8988T (cell line): Measurements from ENCODE around the gene PCDHGC3.

Source experiments
- DNase-seq: peaks from one replicate; pipeline ENCODE4 v3.0.0; 2011

PCDHGC3 gene

DNA sequence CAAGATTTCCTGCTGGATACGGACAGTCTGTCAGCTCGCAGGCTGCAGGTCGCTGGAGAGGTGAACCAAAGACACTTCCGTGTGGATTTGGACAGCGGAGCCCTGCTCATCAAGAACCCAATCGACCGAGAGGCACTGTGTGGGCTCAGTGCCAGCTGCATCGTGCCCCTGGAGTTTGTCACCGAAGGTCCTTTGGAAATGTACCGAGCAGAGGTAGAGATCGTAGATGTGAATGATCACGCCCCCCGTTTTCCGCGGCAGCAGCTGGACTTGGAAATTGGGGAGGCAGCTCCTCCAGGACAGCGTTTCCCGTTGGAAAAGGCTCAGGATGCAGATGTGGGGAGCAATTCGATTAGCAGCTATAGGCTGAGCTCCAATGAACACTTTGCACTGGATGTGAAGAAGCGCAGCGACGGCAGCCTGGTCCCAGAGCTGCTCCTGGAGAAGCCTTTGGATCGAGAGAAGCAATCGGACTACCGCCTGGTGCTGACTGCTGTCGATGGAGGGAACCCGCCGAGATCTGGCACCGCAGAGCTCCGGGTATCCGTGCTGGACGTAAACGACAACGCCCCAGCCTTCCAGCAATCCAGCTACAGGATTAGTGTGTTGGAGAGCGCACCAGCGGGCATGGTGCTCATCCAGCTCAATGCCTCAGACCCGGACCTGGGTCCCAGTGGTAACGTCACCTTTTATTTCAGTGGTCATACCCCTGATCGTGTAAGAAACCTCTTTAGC, 9.7 kb downstream of the PCDHGC3 start:
- no peak for DNase-seq

DNA sequence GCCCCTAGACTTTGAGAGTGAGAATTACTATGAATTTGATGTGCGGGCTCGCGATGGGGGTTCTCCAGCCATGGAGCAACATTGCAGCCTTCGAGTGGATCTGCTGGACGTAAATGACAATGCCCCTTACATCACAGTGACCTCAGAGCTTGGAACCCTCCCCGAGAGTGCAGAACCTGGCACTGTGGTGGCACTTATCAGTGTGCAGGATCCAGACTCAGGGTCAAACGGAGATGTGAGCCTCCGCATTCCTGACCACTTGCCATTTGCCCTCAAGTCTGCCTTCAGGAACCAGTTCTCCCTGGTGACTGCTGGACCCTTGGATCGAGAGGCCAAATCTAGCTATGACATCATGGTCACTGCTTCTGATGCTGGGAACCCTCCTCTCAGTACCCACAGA, 10.3 kb downstream of the PCDHGC3 start:
- no peak for DNase-seq

DNA sequence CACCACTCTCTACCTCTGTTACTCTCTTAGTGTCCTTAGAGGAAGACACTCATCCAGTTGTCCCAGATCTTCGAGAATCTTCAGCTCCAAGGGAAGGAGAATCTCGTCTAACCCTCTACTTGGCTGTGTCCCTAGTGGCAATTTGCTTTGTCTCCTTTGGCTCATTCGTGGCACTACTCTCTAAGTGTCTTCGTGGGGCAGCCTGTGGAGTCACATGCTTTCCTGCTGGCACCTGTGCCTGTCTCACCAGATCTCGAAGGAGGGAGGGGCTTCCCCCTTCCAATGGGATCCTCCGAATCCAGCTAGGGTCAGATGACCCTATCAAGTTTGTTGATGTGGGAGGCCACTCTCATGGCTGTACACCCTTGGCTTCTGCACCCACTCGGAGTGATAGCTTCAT, 11.4 kb downstream of the PCDHGC3 start:
- DNase-seq: no peak

DNA sequence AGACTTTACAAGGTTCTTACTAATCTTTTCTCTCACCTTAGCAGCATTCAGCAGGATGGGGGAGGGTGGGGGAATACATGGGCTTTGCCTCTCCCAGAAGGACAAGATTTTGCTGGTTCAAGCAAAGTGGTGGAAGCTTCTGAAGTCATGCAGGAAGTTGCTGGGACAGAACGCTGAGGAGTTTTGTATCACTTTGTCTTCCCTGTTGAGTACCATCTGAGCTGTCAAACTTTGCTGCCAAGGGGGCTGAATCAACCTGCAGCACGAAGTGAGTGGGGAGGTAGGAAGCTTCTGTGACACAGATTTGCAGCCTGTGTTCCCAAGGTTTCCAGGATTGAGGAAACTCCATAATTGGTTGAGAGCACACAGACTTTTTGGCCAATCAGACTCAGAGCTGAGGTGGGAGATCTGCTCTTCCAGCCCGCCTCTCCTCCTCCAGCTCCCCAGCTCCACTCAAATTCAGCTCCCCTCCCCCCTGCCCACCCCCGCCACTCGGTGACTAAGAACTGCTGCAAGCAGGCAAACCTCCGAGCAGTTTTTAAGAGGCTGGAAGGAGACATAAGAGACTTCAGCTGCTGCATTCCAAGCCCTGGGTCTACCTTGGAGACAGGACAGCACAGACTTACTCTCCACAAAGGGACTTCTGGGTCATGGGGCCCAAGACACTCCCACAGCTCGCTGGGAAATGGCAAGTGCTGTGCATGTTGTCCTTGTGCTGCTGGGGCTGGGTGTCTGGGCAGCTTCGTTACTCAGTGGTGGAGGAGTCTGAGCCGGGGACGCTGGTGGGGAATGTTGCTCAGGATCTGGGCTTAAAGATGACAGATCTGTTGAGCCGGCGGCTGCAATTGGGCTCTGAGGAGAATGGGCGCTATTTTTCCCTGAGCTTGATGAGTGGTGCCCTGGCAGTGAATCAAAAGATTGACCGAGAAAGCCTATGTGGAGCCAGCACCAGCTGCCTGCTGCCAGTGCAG, 13.1 kb downstream of the PCDHGC3 start, which contains the start of gene PCDHGC5:
Gene PCDHGC5, plus strand, starts transcription at position 491 of the 971 bp plus-strand sequence. Its CDS starts 160 bp downstream, at position 651.
- DNase-seq: no peak

DNA sequence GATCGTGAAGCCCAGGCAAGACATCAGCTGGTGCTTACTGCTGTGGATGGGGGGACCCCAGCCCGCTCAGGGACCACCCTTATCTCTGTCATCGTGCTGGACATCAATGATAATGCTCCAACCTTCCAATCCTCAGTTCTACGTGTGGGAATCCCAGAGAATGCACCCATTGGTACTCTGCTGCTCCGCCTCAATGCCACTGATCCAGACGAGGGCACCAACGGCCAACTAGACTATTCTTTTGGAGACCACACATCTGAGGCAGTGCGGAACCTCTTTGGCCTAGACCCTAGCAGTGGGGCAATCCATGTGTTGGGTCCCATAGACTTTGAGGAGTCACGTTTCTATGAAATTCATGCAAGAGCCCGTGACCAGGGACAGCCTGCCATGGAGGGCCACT, 14.1 kb downstream of the PCDHGC3 start:
- no peak for DNase-seq

DNA sequence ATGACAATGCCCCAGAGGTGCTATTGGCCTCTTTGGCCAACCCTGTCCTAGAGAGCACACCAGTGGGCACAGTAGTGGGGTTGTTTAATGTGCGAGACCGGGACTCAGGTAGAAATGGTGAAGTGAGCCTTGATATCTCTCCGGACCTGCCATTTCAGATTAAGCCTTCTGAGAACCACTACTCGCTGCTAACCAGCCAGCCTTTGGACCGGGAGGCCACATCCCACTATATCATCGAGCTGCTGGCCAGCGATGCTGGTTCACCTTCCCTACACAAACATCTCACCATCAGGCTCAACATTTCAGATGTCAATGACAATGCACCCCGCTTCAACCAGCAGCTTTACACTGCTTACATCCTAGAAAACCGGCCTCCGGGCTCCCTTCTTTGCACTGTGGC, 14.5 kb downstream of the PCDHGC3 start:
- DNase-seq: no peak

DNA sequence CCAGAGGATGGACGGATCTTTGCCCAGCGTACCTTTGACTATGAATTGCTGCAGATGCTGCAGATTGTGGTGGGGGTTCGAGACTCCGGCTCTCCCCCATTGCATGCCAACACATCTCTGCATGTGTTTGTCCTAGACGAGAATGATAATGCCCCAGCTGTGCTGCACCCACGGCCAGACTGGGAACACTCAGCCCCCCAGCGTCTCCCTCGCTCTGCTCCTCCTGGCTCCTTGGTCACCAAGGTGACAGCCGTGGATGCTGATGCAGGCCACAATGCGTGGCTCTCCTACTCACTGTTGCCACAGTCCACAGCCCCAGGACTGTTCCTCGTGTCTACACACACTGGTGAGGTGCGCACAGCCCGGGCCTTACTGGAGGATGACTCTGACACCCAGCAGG, 15.0 kb downstream of the PCDHGC3 start:
- DNase-seq: no peak

DNA sequence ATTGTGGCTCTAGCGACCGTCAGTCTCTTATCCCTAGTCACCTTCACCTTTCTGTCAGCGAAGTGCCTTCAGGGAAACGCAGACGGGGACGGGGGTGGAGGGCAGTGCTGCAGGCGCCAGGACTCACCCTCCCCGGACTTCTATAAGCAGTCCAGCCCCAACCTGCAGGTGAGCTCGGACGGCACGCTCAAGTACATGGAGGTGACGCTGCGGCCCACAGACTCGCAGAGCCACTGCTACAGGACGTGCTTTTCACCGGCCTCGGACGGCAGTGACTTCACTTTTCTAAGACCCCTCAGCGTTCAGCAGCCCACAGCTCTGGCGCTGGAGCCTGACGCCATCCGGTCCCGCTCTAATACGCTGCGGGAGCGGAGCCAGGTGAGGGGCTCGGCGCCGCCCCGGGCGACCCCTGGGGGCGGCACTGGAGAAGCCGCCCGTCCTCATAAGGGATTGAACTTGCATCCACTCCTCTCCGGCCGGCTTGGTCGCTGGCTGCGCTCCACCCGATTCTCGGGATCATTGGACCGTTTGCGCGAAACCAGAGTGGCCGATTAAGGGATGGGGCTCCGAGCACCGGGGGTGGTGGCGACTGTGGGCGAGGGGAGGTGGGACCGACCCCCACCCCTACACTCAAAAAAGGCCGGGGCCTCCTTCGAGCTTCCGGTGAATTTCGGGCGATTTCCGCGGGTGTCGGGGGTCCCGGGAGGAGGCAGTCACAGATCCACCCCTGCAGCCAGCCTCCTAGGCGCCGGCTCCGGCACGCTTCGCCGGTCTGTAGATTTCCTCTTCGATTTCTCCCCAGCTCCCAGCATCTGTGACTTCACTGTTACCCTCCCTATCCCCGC, 15.8 kb downstream of the PCDHGC3 start:
- no peak for DNase-seq

DNA sequence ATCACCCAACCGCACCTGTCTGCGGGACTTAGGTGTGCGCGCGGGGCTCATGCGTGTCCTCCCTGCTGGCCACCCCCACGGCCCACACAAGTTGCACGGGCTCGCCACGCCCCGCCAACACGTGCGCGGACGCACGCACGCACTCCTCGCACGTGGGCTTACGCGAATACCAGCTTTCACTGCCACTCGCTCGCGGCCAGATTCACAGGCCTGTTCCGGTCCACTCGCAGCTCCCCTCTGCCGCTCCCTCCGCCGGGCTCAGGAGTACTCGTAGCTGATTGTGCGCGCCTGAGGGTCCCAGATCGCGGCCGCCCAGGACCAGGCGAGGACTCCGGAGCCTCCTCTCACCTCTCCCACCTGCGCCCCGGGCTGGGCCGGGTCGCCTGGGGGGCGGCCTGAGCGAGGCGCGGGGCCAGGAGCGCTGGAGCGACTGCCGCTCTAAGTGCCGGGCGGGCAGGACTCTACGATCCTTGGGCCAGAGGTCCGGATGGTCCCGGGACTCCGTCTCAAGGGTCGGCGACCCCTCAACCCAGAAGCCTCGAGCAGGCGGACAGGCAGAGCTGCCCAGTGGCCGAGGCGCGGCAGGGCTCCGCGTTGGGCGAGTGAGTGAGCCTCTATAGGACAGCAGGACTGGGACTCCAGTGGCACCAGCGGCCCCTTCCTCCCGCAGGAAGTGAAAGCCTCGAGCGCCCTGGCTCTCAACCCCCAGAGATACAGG, 16.6 kb downstream of the PCDHGC3 start:
- no peak for DNase-seq

DNA sequence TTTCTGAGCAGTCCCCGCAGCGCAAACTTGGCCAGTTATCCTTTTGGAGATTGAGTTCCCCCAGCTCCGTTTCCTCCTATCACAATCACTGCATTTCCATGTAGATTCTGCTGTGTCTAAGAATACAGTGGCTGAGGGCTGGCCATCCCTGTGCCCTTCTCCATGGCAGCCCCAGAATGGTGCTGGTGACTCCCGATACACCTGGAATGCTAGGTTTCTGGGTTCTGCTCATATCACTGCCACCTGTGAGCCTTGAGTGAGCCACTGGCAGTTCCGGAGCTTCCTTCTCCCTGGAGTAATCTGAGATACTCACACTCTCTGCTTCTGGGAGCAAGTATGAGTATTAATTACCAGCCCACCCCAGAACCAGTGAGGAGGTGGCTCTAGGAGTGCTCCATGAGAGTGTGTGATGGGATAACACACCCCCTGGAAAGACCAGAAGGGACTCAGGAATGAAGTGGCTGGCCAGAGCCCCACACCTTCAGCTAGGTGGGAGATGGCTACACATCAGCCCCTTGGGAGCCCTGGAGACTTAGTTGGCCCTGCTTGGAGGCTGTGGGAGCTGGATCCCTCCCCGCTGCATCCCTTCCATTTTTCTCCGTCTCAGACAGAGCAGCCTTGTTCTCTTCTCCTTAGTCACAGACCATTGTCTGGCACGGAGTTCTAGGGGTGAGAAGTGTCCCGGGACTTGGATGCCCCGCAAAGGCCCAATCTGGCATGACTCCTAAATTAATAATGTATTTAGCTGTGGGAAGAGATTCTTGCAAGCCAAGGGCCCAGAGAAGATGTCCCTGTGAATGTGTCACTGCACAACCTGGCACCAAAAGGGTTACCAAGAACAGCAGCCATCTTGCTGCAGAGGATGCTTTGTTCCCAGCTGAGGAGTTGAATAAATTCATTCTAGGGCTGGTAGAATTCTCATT, 18.0 kb downstream of the PCDHGC3 start:
- DNase-seq: no peak

DNA sequence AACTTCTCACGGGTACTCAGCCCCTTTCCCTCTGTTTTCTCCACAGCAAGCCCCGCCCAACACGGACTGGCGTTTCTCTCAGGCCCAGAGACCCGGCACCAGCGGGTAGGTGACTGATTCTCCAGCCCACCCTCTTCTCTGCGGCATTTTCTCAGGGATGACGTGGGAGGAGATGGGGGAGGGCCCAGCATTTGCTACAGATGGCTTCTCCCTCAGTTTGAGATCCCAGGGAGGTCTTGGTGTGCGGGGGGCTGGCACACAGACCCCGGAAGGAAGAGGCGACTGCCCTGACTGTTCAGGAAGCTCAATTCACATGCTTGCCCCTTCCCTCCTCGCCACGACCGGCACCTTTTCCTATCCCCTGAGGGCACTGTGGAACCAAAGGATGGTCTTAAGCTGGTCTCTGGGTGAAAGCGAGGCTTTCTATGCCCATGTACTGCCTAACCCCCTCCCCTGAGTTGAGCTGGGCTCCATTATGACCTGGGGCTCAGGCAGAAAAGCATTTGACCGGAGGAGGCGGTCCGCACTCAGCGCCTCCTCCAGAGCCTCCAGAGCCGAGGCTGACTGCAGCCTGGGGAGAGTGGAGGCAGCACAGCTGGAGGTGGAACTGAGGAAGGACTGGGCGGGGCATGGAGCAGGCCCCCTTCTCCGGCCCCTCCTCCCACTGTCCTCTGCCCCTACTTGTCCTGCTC, 19.1 kb downstream of the PCDHGC3 start:
- DNase-seq: no peak

DNA sequence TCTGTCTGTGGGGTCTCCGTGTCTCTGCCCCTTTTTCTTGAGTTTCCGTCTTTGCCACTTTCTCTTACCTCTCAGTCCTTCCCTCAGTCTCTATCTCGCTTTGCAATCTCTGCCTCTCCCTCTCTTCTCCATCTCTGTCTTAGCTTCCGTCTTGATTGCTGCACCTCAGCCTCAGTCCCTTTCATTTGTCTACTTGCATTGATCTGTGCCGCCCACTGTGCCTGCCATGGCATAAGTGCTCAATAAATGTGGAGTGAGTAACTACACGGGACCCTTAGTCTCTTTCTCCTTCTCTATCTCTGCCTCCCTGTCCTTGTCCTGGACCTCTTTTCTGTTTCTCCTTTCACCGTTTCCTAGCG, 19.7 kb downstream of the PCDHGC3 start:
- DNase-seq: no peak

DNA sequence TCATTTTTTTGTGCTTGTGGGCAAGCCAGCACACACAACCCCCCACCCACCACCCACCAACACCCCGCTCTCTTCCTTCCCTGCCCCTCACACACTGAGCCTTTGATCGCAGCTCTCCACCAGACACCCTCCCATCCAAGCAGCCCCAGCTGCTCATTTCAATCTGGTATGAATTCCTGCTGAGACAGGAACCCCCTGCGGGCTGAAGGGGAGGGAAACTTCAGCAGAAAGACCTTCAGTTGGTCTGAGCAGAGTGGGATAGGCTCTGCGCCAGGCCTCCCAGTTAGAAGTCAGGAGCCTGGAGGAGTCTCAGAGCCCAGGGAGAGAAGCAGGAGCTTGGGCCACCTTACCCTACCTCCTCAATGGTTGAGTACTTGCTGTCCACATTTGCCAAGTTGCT, 20.3 kb downstream of the PCDHGC3 start:
- DNase-seq: no peak

DNA sequence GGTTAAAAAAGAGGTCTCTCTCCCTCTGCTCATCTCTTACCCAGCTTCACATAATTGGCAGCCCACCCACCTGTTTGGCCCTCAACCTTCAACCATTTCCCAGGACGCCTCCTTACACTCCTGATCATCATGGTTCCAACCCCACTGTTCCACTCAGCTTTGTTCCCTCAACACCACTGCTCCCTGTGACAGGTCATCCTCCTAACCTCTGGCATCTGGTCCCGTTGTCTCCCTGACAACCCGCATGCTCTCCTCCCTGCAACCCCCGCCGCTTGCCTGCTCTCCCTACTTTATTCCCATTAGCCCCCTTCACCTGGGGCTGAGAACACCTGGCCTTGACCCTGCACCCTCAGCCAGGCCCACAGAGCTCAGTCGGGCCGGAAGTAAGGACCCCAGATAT, 26.0 kb downstream of the PCDHGC3 start:
- DNase-seq: no peak

DNA sequence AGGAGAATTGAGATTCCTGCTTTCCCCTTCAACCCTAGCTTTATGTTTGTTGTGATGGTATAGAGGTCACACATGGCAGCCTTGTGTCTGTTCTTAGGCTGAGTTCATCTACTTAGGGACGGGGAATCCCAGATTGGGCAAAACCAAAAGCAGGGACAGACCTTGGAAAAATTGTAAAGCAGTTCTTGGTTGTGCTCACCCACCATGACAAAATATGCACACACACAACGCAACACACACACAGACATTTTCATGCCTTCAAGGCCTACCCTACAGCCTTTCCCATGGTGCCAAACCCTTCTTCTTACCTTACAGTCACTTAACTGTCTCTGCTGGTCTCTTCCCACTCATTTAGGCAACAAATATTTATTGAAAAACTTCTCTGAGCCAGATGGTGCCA, 27.9 kb downstream of the PCDHGC3 start:
- no peak for DNase-seq

DNA sequence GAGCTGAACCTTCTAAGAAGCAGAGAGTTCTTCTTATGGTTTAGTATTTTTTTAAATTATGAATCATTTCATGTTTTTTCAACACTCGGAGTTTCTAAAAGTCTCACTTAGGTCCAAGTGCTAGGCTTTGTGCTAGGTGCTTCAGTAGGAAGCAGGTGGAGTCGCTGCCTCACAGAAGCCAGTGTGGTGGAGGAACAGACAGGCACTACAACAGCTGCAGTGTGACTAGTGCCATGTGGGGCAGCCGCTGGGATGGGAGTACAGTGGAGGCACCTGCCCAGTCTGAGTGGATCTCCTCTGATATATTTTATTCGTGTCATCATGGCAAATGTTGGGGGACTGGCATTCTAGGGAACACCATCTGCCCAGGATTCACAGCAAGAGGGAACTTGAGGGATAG, 28.4 kb downstream of the PCDHGC3 start:
- DNase-seq: no peak

DNA sequence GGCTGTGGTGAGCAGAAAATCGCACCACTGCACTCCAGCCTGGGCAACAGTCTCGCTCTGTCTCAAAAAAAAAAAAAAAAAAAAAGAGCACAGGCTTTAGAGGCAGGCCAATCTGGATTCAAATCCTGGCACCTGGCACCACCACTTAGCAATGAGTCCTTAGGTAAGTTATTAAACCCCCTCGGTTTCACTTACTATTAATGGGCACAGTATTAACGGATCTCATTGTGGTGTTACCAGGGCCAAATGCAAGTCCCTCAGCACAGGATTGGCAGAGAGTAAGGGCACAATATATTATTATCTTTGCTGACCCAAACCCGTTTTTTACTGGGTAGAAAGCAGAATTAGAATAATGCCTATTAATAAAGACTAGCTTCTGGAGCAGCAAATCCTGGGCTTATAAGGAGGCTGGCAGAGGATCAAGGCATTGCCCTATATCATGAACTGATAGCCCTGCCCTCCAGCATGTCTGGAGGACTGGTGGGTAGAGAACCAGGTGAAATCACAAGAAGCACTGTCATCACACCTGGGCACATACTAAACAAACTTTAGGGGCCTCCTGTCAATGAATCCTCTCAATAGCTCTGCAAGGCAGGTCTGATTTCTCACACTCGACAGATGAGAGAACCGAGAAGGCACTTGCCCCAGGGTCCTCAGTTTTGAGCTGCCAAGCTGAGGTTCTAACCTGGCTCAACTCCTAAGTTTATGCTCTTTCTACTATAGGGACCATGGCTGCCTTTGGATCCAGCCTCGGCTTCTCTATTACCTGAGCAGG, 30.8 kb downstream of the PCDHGC3 start:
- DNase-seq: no peak

DNA sequence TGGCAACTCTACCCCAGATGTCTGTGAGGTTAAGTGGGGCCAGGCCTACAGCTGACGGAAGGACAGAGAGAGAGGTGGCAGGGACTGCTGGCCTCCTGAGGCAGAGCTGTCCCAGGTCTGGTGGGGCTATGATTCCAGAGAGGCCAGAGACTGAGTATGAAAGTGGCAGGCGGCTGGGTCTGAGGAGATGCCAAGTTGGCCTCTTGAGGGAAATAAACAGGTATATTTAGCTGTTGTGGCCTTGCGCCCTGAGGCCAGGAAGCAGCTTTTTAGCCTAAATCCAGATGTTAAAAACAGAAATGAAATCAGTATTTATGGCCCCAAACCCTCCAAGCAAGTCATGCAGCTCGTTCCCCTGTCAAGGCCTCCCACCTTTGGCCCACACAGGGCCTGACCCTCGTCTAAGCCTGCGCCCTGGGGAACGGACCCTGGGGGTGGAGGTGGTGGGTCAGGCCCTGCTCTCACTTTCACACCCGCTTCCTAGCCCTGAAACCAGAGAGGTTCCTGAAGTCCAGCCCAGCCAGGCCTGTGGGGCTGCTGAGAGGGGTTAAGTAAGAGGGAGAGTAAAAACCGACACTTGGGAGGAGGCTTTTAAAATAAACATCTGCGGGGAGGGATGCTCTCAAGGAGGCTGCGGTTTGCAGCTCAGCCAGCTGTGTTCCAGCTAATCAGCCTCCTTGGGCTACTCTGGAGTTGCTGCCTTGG, 31.8 kb downstream of the PCDHGC3 start:
- no peak for DNase-seq

DNA sequence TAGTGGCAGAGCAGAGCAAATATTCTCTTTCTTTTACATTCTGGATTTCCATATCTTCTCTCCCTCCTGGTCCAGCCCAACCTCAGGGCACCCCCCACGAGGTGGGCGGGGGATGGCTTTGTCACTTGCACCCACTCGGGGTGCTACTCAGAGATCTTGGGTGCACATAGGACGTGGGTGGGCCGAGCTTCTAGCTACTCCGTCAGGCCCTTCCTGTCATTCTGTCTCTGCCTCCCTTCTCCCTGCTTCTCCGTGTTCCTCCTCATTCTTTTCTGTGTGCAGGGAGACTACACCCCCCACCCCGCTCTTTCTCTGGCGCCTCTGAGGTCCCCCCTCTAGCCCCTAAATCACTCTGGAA, 32.7 kb downstream of the PCDHGC3 start:
- DNase-seq: no peak
